NCI-H2196 treated with DMSO at 0.1 percent for 48 hours (cell line): ENCODE data around the gene RBM4B.

Experiments used
- DNase-seq: peaks from one replicate; lab custom pipeline; 2025; ENCODE audit not compliant: unreplicated experiment; lab: John Stamatoyannopoulos, UW

Gene RBM4B

DNA sequence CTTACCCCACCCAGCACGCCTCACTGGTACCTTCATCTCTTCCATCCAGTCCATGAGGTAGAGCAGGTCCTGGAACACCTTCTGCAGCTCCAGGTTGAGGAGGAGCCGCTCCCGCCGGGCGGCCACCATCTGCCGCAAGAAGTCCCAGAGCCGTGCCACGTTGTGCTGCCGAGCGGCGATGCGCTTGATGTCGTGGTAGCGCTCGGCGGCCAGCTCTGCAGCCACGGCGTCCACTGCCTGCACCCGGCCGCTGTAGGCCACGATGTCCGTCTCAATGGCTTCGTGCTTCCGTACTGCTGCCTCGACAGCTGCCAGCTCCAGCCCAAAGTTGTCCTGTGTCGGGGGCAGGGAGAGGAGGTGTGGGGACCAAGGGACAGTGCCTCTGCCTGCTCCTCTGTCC, 29.8 kb upstream of the RBM4B start:
- no peak for DNase-seq

DNA sequence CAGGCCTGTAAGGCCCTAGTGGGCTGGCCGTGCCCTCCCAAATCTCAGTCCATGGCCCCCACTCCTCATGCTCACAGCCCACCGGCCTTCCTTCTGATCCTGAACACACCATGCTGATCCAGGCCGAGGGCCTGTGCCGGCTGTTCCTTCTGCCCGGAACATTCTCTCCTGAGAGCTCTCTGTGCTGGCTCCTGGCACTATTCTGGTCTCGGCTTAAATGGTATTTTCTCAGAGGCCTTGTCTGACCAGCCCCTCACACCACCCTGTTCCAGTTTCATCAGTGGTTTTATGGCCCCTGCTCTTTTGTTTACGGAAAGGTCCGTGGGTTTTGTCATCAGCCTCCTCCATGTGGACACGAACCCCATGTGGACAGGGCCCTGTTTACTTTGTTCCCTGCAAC, 29.3 kb upstream of the RBM4B start:
- no peak for DNase-seq

DNA sequence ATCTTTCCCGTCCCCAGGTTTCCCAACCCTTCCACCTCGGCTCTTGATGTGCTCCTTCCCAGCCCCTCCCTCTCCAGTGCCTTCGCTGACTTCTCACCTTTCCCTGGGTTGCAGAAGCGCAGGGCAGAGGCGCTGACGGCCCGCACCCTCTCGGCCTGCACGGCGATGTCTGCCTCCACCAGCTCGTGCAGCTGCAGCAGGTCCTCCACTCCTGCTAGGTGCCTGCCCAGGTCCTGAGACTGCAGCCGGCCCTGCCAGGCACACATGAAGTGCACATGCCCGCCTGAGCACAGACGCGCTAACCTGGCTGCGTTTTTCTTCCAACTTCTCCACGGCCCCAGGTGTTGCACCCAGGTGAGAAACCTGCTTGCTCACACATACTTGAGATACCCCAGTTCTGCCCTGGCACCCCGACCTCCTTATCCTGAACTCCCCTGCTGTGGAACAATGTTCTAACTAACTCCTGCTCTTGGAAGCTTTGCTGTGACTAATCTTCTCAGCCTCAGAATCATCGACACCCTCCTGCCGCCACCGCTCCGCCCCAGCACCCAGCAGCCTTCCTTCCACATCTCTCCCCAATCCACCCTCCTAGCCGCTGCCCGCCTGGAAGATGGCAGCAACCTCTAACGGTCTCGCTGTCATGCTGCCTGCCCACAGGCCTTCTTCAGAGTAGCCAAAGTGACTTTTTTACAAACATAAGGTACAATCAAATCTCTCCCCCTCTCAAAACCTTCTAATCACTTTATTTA, 28.1 kb upstream of the RBM4B start:
- no peak for DNase-seq

DNA sequence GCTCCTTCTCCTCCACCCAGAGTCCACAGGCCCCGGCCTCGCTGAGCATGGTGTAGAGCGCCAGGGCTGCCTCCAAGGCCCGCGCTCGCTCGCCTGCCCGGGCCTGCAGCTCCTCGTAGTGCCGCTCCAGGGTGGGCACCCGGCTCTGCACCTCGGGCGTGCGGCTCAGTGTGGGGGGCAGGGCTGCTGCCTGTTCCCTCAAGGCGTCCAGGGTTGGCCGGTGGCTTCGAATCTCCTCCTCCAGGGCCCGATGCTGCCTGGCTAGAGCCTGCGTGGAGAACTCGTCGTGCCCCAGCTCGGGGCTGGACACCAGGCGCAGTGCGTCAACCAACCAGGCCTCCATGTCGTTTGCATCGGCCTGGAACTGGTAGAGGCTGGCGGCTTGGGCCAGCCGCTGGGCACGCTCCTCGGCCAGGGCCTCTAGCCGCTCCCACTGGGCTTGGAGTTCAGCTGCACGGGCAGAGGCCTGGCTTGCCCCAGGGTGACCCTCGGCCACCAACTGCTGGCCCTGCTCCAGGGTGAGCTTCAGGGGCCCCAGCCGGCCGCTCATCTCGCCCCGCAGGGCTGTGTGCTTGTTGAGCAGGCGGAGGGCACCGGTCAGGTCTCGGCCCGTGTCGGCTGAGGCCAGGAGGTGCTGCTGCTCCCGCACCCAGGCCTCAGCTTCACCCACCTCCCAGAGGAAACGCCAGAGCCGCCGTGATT, 27.1 kb upstream of the RBM4B start:
- no peak for DNase-seq

DNA sequence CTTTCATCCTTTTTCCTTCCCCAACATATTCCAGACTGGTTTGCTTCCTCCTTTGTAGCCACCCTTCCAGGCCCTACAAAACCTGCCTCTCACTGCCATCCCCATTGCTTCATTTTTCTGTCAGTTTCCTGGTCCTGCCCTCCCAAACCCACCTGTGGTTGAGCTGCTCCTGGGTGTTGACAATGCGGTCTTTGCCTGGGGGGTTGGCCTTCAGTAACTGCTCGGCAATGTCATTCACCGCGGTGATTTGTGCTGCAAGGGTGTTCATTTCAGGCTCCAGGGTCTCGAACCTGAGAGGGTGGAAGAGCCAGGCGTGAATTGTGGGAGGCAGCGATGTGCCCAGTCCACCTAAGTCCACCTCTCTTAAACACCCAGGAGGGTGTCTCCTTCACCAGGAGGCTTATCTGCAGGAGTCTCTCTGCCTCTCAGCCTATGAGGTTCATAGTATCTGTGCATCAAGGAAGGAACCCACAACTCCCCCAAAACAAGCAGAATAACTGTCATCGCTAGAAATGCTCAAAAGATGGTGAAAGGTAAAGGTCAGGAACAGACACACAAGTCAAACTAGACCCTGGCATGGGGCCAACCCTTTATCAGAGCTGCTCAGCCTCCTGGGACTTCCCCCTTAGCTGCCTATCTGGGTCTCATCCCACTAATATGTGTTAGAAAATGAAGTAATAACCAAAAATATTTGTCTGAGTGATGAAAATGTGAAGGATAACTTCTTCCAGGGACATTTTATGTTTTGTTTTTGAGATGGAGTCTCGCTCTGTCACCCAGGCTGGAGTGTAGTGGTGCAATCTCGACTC, 23.9 kb upstream of the RBM4B start:
- DNase-seq: no peak

DNA sequence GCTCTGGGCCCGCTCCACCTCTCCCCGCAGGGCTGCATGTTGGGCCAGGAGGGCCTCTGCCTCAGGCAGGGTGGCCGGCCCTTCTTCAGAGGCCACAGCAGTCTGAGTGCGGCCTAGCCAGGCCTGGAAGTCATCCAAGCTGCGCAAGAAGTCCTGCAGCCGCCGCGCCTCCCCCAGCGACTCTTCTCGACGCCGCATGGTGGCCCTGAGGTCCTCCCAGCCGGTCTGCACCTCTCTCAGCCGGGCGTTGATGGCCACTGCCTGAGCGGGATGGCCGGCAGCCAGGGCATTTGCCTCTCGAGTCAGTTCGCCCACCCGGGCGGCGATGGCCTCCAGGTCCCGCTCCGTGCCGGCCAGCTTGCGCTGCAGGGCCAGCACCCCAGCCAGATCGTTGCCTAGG, 23.1 kb upstream of the RBM4B start:
- DNase-seq: no peak

DNA sequence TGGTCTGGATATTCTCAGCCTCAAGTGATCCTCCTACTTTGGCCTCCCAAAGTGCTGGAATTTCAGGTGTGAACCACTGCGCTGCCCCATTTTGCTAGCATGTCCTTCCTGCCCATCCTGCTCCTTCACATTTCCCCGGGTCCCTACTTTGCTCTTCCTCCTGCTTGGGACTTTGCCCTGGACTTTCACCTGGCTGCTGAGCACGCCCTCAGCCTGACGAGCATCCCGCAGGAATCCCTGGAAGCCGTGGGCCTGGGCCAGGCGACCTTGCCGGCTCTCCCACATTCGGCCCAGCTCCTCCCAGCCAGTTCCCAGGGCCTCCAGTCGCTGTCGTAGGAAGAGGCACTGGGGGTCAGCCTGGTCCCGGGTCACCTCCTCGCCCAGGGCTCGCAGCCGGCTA, 22.6 kb upstream of the RBM4B start:
- DNase-seq: no peak

DNA sequence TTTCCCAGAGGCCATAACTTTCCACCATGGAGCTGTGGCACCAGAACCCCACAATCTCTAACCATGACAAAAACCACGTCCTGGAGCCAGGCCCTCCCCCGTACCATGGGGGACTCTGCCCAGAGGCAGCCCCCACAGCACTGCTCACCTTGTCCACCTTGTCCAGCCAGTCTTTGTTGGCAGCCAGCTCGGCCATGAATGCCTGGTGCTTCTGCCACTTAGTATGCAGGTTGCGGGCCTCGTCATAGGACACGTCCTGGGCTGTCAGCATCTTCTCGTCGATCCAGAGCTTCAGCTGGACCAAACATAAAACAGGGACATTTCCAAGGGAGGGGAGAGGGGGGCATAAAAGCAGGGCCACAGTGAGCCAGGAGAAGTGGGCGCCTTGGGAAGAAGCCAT, 20.8 kb upstream of the RBM4B start:
- DNase-seq: no peak

DNA sequence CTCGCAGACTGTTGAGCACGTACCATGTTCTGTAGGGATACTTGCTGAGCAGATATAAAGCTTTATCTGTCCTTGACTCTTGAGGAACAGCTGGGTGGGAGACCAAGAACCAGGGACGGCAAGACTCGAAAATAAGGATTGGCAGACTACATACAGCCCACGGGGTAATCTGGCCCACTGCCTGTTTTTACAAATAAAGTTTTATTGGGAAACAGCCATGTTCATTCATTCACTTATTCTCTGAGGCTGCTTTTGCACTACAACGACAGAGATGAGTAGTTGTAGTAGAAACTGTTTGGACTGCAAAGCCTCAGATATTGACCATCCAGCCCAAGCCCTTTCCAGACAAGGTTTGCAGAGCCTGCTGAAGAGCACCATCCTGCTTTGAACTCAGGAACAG, 20.3 kb upstream of the RBM4B start:
- DNase-seq: no peak

DNA sequence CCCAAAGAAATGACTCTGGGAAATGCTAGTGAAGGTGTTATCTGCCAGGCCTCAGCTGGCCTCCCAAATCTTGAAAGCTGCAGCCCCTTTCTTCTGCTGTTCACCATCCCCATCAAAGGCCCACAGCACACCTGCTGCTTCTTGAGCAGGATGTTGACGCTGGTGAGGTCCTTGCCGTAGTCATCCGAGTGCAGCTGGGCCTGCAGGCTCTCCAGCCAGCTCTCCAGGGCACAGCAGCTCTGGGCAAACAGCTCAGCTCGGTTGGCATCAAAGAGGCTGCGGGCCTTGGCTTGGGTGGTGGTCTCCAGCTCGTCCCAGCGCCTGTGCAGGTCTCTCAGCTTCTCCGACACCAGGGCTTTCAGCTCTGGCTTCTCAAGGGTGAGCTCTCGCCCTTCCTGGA, 18.5 kb upstream of the RBM4B start:
- no peak for DNase-seq

DNA sequence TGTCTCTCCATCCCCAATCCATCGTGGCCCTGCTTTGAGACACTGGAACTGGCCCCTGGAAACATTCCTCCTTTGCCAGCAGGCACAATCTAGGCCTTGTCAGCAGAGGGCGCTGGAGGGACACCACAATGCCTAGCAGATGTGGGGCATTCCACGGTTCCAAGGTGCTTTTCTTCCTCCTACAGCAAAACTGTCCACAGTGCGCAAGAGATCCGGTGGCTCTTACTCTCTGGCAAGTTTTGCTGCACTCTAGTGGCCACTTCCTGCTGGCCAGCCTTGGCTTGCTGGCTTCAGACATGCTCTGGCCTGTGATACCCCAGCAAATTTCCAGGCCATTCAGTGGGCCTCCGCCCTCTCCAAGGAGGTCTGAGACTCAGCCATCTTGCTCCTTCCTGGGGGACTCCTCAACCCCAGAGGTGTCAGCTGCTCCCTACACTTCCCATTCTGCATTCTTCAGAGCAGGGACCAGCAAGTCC, 17.1 kb upstream of the RBM4B start:
- DNase-seq: peak; percentile 94

DNA sequence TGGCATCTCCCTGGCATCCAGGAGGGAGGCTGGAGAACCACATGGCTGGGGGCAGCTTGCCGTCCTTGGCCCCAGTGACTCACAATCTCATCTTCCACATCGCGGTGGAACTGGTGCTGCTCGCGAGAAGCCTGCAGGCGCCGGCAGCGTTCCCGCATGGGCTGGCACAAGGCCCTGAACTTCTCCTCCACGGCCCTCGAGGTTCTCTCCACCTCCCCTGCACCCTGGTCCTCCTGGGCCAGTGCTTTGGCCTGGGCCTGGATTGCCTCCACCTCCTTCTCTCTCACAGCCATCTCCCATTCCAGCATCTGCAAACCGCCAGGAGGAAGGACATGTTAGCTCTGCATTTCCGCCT, 16.3 kb upstream of the RBM4B start:
- DNase-seq: no peak

DNA sequence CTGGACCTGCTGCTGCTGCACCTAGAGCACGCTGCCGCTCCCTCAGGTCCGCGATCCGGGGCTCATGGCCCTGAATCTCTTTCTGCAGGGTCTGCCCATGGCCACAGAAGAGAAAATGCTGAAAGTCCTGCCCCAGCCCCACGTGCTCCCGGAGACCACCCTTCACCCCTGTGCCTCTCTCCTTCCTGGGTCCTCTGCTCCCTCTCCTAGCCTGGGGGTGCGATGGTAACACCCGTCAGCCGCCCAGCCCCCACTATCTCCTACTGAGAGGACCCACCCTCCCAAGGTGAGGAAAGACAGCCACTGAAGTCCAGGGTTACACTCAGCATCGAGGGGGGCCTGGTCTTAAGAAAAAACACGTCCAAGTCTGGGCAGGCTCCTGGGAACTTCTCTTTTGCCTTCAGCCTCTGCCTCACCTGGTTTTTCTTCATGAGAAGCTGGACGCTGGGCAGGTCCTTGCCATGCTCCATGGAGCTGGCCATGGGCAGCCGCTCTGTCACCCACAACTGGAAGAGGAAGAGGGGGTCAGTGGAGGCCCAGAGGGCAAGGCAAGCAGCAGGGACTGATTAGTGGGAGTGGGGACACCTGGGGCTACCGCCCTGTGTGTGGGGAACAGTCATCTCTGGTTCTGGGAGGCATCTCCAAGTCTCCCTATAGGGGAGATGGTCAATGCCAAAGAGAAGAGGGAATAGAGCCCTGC, 15.8 kb upstream of the RBM4B start:
- DNase-seq: no peak

DNA sequence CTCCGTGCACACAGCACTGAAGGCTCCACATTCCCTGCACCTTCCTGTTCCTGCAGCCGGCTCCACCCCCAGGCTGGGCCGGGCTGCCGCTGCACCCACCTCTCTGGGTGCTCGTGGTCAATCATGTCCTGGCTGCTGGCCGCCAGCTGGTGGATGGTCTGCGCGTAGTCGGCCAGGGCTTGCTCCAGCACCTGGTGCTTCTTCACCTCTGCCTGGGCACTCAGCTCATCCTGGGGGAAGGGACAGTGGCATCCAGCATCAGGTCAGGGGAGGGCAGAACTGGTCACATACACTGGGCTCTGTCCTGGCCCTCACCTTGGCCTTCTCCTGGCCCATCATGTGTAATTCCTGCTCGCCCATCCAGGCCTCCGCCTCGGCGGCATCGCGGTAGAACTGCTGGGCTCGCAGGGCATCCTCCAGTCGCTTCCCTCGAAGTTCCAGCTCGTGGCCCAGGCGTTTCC, 15.2 kb upstream of the RBM4B start:
- DNase-seq: no peak

DNA sequence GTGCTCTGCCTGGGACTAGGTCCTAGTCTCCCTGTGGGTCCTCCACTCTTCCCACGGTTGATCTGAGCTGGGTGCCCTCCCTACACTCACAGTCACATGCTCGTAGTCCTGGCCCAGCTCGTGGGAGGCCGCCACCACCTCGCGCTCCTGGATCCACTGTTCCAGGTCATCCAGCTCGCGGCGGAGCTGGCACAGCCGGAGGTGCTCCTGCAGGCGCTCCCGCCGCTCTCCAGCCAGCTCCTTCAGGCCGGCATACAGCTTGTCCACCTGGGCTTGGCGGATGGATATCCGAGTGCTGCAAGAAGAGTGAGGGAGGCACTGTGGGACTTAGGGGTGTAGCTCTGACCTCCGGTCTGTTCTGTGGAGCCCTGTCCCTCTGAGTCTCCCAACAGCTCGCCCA, 14.8 kb upstream of the RBM4B start:
- DNase-seq: no peak

DNA sequence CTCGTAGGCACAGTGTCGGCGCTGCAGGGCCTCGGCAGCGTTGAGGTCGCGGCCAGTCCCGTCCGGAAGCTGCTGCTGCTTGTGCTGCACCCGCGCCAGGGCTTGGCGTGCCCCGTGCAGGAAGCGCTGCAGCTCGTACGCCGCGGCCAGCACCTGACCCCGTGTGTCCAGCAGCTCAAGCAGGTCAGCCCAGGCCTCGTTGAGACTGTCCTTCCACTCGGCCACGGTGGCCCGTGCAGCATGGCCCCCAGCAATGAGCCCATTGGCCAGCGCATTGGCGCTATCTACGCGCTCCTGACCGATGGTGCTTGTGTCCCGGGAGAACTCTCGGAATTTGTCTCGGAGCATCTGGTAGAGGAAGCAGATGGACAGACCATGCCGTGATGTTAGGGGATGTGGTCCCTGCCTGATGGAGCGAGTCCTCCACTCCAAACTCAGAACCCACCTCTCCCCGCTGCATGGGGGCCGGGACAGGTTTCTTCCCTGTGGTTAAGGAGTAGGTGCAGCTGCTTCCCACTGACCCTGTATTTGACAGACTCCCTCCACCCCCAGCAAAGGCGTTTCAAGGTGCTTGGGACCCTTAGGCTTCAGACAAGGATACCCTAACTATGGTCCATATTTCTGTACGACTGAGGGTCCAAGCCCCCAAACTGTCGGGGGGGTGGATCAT, 13.8 kb upstream of the RBM4B start:
- no peak for DNase-seq

DNA sequence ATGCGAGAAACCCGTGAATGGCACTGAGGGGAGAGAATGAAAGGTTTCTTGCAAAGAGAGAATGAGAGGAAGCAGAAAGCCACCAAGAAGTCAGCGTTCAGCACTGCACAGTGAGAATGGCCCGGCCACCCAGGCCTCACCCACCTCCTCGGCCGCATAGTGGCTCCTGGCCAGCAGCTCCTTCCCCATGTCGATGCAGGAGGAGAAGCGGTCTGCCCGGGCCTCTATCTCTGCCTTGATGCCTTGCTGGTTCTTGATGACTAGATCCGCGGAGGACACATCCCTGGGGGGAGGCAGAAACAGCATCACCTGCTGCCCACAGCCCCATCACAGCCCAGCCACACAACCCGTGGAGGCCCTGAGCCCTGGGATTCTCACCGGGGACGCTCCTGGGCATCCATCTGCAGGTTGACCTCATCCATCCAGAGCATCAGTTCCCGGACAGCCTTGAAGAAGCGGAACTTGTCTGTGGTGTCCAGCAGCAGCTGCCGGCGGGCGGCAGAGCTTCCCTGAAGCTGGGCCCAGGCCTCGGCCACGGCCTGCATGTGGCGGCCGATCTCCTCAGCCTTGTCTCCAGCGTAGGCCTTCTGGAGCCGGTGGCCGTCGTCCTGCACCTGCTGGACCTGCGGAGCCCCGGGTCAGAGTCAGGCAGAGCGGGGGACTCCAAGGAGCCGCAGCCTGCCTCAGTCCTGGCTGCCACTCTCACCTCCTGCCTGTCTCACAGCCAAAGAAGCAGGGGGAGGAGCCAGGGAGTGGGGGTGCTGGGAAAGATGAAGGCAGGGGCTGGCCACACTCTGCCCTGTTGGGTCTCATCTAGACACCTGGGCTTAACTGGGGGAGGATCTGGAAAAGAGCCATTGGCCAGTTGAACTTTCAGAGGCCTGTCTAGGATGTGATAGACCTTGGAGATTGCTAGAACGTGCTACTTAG, 12.2 kb upstream of the RBM4B start:
- no peak for DNase-seq

DNA sequence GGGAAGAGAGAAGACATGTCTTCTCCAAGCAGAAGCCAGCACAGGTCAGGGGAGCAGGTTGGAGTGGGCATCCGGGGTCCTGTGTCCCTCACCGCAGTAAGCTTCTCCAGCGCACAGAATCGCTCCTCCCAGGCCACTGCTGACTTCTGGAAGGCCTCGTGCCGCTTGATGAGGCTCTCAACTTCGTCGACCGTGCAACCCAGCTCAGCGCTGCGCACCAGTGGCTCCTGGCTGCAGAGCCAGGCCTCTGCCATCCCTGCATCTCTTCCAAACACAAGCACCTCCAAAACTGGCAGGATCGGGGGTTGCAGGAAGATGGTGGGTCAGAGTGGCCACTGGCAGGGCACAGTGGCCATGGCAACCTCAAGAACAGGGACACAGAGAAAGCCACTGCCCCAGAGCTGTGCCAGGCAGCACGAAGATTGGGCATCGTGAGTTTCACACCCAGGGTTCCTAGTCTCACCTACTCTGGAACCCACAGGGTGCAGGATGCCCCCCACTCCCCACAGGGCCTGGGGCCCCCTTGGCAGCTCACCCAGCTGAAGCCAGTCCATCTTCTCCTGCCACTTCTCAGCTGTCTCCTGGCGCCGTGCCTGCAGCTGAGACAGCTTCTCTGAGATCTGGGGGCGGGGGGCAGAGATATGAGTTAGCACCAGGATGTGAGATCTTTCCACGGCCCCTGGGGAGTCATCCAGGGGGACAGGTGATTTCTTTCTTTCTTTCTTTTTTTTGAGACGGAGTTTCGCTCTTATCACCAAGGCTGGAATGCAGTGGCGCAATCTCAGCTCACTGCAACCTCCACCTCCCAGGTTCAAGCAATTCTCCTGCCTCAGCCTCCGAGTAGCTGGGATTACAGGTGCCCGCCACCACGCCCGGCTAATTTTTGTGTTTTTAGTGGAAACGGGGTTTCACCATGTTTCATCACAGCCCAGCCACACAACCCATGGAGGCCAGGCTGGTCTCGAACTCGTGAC, 11.2 kb upstream of the RBM4B start:
- DNase-seq: no peak
